Natural killer cell (primary cell): ENCODE measurements around the gene UTP11. TPM values are rescaled to one million over a fixed set of nuclear protein-coding genes. Genes with fewer than 3 reads are reported as not detected.
"Not testable (repeated sequence)": the region's sequence is repeated elsewhere in the genome, so short reads cannot be mapped to it uniquely, and the experiment has no call there.

Experiments used
- ATAC-seq, 3 donors: fragments of 150-1000 bp in 2 of 3; fragments of 200-7000 bp in 1 of 3; cut with Tn5 transposase; 1 replicate in 1 of 3; 2 replicates in 2 of 3; pipeline ENCODE4 v1.10.0; 2021; ENCODE audit warnings: mild to moderate bottlenecking in 2 of 3, moderate library complexity in 2 of 3
- DNase-seq, 2 donors: peaks; one replicate each; pipeline versions ENCODE4 v3.0.0 to v3.0.0-alpha.2; 2013 to 2021; ENCODE audit warnings: mixed read lengths in 1 of 2
- H3K27ac ChIP-seq: one replicate; pipeline ENCODE4 v1.5.1; 2013; ENCODE audit warnings: mild to moderate bottlenecking, low read length
- H3K27me3 ChIP-seq: one replicate; pipeline ENCODE4 v1.6.1; 2013; ENCODE audit warnings: low read length; ENCODE audit not compliant: control insufficient read depth, insufficient read depth
- H3K36me3 ChIP-seq: one replicate; pipeline ENCODE4 v1.6.1; 2013; ENCODE audit warnings: low read length; ENCODE audit not compliant: control insufficient read depth, insufficient read depth
- H3K4me1 ChIP-seq: one replicate; pipeline ENCODE4 v1.6.1; 2013; ENCODE audit warnings: low read length; ENCODE audit not compliant: control insufficient read depth, insufficient read depth
- H3K4me3 ChIP-seq: one replicate; pipeline ENCODE4 v1.5.1; 2013; ENCODE audit warnings: low read length
- H3K9me3 ChIP-seq: one replicate; pipeline ENCODE4 v1.6.1; 2013; ENCODE audit warnings: low read length; ENCODE audit not compliant: control insufficient read depth, insufficient read depth
- H3K27ac Mint-ChIP-seq, 2 donors: one replicate each; pipeline ENCODE4 v1.8.0; 2022; ENCODE audit warnings: mild to moderate bottlenecking in 2 of 2, mixed read lengths in 2 of 2, moderate library complexity in 1 of 2
- H3K27me3 Mint-ChIP-seq, 2 donors: one replicate each; pipeline ENCODE4 v1.8.0; 2022; ENCODE audit warnings: low read depth in 2 of 2, mixed read lengths in 2 of 2
- H3K36me3 Mint-ChIP-seq: one replicate; pipeline ENCODE4 v1.8.0; 2022; ENCODE audit warnings: mixed read lengths
- H3K4me1 Mint-ChIP-seq, 2 donors: one replicate each; pipeline ENCODE4 v1.8.0; 2022; ENCODE audit warnings: mixed read lengths in 2 of 2
- H3K4me3 Mint-ChIP-seq: one replicate; pipeline ENCODE4 v1.8.0; 2022; ENCODE audit warnings: mild to moderate bottlenecking, moderate library complexity, mixed read lengths
- H3K9me3 Mint-ChIP-seq, 2 donors: one replicate each; pipeline ENCODE4 v1.8.0; 2022; ENCODE audit warnings: mixed read lengths in 2 of 2
- WGBS: methylation state at CpG from one replicate; pipeline ENCODE4 v1.1.7; 2013; ENCODE audit warnings: missing lambda C conversion rate; ENCODE audit not compliant: insufficient coverage; 5-methylcytosine and 5-hydroxymethylcytosine counted together
- intact Hi-C: fragments of 100-400 bp; cut with micrococcal nuclease; formaldehyde crosslinking; loops from one replicate; pipeline ENCODE4 v1.14.2; 2022
- total RNA-seq, 4 donors: library from RNA; stranded (reverse); fragments of 120-200 nt in 1 of 4; gene quantifications; one replicate each; pipeline versions ENCODE4 v1.2.3 to v1.2.4, GENCODE V29; 2013 to 2022
- TF ChIP-seq, protein P1 (sequence below): fragments of 200-600 bp; IDR thresholded peaks from one replicate; pipeline ENCODE4 v1.8.0; 2022; ENCODE audit warnings: antibody characterized with exemption

The UTP11 gene, protein sequence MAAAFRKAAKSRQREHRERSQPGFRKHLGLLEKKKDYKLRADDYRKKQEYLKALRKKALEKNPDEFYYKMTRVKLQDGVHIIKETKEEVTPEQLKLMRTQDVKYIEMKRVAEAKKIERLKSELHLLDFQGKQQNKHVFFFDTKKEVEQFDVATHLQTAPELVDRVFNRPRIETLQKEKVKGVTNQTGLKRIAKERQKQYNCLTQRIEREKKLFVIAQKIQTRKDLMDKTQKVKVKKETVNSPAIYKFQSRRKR
- 10 to 100 TPM; 13.4 to 20.7 (median 19.2) TPM for total RNA-seq
- 31.7 TPM for total RNA-seq (2013)

DNA sequence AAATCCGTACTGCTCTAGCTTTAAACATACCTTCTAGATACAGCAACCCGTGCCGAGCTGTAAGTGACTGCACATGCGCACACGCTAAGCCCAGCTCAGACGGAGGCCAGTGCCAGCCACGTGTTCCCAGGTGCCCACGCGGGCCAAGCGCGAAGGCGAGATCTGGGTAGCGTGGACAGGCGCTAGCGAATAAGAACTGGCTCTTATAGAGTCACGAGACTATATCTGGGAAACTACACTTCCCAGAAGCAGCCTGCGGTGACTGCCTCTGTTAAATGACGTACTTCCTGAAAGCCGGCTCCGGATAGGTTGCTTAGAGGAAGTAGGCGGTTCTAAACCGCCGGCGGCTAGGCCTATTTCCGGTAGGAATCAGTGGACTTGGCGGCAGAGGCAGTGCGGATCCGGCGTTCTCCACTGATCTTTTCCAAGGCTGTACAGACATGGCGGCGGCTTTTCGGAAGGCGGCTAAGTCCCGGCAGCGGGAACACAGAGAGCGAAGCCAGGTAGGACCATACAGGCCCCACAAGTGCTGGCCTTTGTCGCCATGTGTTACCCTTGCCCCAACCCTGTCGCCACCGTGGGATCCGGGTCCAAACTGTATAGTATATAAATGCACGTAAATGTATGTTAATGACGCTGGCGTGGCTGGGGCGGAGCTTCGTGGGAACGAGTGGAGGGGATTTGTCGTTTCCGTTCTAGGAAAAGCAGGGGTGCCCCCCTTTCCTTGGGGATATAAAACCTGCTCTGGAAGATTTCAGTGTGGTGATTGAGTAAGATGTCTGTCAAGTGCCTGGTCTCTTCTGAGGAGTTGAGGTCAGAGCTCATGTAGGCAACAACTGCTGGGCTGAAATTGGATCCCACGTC, at the start of gene UTP11:
Gene UTP11 (plus strand): TSS at position 372 of the 864 bp plus-strand sequence. CDS start 69 bp downstream, at position 441.
- peaks cover 58% of the 10 kb centered on the region for H3K4me1 ChIP-seq
- H3K27me3 Mint-ChIP-seq: no peaks in the 10 kb centered on the region
- peaks cover 15% of the 10 kb centered on the region for H3K36me3 ChIP-seq
- WGBS: 2% methylated on average over 49 of the region's 49 CpGs
- H3K4me1 Mint-ChIP-seq: peaks cover 57 to 60% of the 10 kb centered on the region in 2 donors
- H3K36me3 Mint-ChIP-seq: no peaks in the 10 kb centered on the region
- H3K4me3 Mint-ChIP-seq: peak within 1 kb of the TSS; percentile 99
- H3K4me3 ChIP-seq: peak within 1 kb of the TSS; percentile 65
- H3K9me3 Mint-ChIP-seq: no peaks in the 10 kb centered on the region
- TF ChIP-seq, protein P1, sequence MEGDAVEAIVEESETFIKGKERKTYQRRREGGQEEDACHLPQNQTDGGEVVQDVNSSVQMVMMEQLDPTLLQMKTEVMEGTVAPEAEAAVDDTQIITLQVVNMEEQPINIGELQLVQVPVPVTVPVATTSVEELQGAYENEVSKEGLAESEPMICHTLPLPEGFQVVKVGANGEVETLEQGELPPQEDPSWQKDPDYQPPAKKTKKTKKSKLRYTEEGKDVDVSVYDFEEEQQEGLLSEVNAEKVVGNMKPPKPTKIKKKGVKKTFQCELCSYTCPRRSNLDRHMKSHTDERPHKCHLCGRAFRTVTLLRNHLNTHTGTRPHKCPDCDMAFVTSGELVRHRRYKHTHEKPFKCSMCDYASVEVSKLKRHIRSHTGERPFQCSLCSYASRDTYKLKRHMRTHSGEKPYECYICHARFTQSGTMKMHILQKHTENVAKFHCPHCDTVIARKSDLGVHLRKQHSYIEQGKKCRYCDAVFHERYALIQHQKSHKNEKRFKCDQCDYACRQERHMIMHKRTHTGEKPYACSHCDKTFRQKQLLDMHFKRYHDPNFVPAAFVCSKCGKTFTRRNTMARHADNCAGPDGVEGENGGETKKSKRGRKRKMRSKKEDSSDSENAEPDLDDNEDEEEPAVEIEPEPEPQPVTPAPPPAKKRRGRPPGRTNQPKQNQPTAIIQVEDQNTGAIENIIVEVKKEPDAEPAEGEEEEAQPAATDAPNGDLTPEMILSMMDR: no peak
- intact Hi-C loops: loop anchor here (1.0 to 2.0 kb wide), 2 partner anchors 22 to 320 kb away; partner anchors contain the start of genes CDCA8 and SF3A3
- H3K27ac Mint-ChIP-seq: peak within 1 kb of the TSS; percentile 96 to 100
- no peaks in the 10 kb centered on the region for H3K27me3 ChIP-seq
- ATAC-seq (peak; percentile 78 to 94 (median 88)), DNase-seq (peak; percentile 86 to 96)
- H3K9me3 ChIP-seq: no peaks in the 10 kb centered on the region
- peak within 1 kb of the TSS; percentile 79 for H3K27ac ChIP-seq

DNA sequence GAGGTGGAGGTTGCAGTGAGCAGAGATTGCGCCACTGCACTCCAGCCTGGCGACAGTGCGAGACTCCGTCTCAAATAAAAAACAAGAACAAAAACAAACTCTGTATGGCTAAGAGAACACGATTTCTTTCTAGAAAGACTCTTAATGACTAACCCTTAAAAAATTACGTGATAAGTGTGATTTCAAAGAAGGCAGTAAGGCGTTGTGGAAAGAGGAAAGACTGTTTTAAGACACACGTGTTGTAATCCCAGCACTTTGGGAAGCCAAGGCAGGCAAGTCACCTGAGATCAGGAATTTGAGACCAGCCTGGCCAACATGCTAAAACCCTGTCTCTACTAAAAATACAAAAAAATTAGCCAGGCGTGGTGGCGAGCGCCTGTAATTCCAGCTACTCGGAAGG, 48.4 kb upstream of the UTP11 start:
- DNase-seq, H3K27me3 Mint-ChIP-seq, H3K4me1 Mint-ChIP-seq, ATAC-seq, H3K9me3 Mint-ChIP-seq, H3K4me3 ChIP-seq, H3K27me3 ChIP-seq, H3K27ac Mint-ChIP-seq, intact Hi-C loops, H3K9me3 ChIP-seq, H3K27ac ChIP-seq, H3K4me3 Mint-ChIP-seq, H3K4me1 ChIP-seq: not testable (repeated sequence)
- H3K36me3 ChIP-seq: peaks cover 52% of the 10 kb centered on the region
- peaks cover 23% of the 10 kb centered on the region for H3K36me3 Mint-ChIP-seq
- WGBS: 94% methylated on average over 12 of the region's 12 CpGs

DNA sequence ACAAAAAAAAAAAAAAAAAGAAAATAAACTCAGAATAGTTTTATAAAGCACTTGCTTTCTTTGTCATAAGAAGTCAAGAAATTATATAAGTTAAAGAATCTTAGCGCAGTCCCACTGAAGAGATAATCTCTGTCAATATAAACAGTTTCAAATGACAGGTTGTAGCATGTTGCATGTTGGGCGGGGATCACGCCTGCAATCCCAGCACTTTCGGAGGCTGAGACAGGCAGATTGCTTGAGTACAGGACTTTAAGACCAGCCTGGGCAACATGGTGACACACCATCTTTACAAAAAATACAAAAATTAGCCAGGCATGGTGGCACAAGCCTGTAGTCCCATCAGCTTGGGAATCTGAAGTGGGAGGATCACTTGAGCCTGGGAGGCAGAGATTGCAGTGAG, 47.2 kb upstream of the UTP11 start:
- TF ChIP-seq, protein P1: no peak
- H3K27ac Mint-ChIP-seq: no peak overlapping the region
- H3K4me1 Mint-ChIP-seq: no peaks in the 10 kb centered on the region
- ATAC-seq: no peak
- intact Hi-C loops: no loop called here
- Histone ChIP-seq H3K4me3 (no peak overlapping the region), H3K4me1 (no peaks in the 10 kb centered on the region), H3K27me3 (no peaks in the 10 kb centered on the region), H3K36me3 (peaks cover 50% of the 10 kb centered on the region), H3K9me3 (no peaks in the 10 kb centered on the region), H3K27ac (no peak overlapping the region)
- WGBS: 95% methylated on average over 4 of the region's 4 CpGs
- no peaks in the 10 kb centered on the region for H3K27me3 Mint-ChIP-seq
- no peak overlapping the region for H3K4me3 Mint-ChIP-seq
- H3K9me3 Mint-ChIP-seq: no peaks in the 10 kb centered on the region
- no peak for DNase-seq
- H3K36me3 Mint-ChIP-seq: peaks cover 26% of the 10 kb centered on the region

DNA sequence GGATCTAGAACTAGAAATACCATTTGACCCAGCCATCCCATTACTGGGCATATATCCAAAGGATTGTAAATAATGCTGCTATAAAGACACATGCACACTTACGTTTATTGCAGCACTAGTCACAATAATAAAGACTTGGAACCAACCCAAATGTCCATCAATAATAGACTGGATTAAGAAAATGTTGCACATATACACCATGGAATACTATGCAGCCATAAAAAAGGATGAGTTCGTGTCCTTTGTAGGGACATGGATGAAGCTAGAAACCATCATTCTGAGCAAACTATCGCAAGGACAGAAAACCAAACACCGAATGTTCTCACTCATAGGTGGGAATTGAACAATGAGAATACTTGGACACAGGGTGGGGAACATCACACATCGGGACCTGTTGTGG, 38.9 kb upstream of the UTP11 start:
- H3K36me3 ChIP-seq: peaks cover 47% of the 10 kb centered on the region
- H3K4me1 ChIP-seq, H3K27me3 ChIP-seq, H3K27ac ChIP-seq, ATAC-seq, H3K9me3 Mint-ChIP-seq, H3K27ac Mint-ChIP-seq, H3K9me3 ChIP-seq, H3K27me3 Mint-ChIP-seq, H3K4me3 Mint-ChIP-seq, intact Hi-C loops, H3K4me3 ChIP-seq, DNase-seq: not testable (repeated sequence)
- peaks cover 13 to 14% of the 10 kb centered on the region in 2 donors for H3K4me1 Mint-ChIP-seq
- peaks cover 47% of the 10 kb centered on the region for H3K36me3 Mint-ChIP-seq
- 97% methylated on average over 3 of the region's 5 CpGs for WGBS
